Fibroblast of gingiva (primary cell): ENCODE measurements around the gene FRMPD4.
"Not testable (repeated sequence)": the region's sequence is repeated elsewhere in the genome, so short reads cannot be mapped to it uniquely, and the experiment has no call there.

Experiments used
- DNase-seq: peaks from one replicate; pipeline ENCODE4 v3.0.0-alpha.2; 2011; ENCODE audit warnings: low read depth

The FRMPD4 gene

GRCh38 chrX:12538096-12538495 lies 399.8 kb downstream of the FRMPD4 start:
- not testable (repeated sequence) for DNase-seq

- not testable (repeated sequence) for DNase-seq
These were observed 404.0 kb downstream of the FRMPD4 start for GRCh38 chrX:12542251-12542650.

GRCh38 chrX:12548341-12548740 lies 410.1 kb downstream of the FRMPD4 start:
- no peak for DNase-seq

- DNase-seq: no peak
These were observed 410.5 kb downstream of the FRMPD4 start for GRCh38 chrX:12548746-12549145.

- DNase-seq: no peak
These were observed 415.9 kb downstream of the FRMPD4 start for GRCh38 chrX:12554206-12554605.

GRCh38 chrX:12563121-12563520 lies 424.8 kb downstream of the FRMPD4 start:
- DNase-seq: no peak

- DNase-seq: no peak
These were observed 425.9 kb downstream of the FRMPD4 start for GRCh38 chrX:12564221-12564620.

- DNase-seq: no peak
These were observed 429.6 kb downstream of the FRMPD4 start for GRCh38 chrX:12567857-12568256.

- DNase-seq: no peak
These were observed 432.7 kb downstream of the FRMPD4 start for GRCh38 chrX:12570859-12571501.

- DNase-seq: no peak
These were observed 441.0 kb downstream of the FRMPD4 start for GRCh38 chrX:12579311-12579710.

- no peak for DNase-seq
These were observed 442.3 kb downstream of the FRMPD4 start for GRCh38 chrX:12580548-12580947.

GRCh38 chrX:12581546-12581945 lies 443.3 kb downstream of the FRMPD4 start:
- no peak for DNase-seq

- no peak for DNase-seq
These were observed 444.4 kb downstream of the FRMPD4 start for GRCh38 chrX:12582649-12583048.

- no peak for DNase-seq
These were observed 445.3 kb downstream of the FRMPD4 start for GRCh38 chrX:12583543-12583942.

GRCh38 chrX:12595720-12596119 lies 457.4 kb downstream of the FRMPD4 start:
- DNase-seq: no peak

GRCh38 chrX:12610079-12610478 lies 471.8 kb downstream of the FRMPD4 start:
- DNase-seq: no peak

GRCh38 chrX:12611471-12611870 lies 473.2 kb downstream of the FRMPD4 start:
- no peak for DNase-seq

- DNase-seq: no peak
These were observed 476.0 kb downstream of the FRMPD4 start for GRCh38 chrX:12614266-12614665.

- no peak for DNase-seq
These were observed 476.8 kb downstream of the FRMPD4 start for GRCh38 chrX:12615061-12615460.

GRCh38 chrX:12617241-12617640 lies 479.0 kb downstream of the FRMPD4 start:
- DNase-seq: no peak

- no peak for DNase-seq
These were observed 509.0 kb downstream of the FRMPD4 start for GRCh38 chrX:12647230-12647629.

GRCh38 chrX:12648995-12649394 lies 510.7 kb downstream of the FRMPD4 start:
- DNase-seq: no peak

GRCh38 chrX:12657433-12657832 lies 519.2 kb downstream of the FRMPD4 start:
- no peak for DNase-seq

GRCh38 chrX:12657881-12658280 lies 519.6 kb downstream of the FRMPD4 start:
- no peak for DNase-seq

GRCh38 chrX:12661464-12661863 lies 523.2 kb downstream of the FRMPD4 start:
- no peak for DNase-seq
